ENCODE data around the gene DEFB131B.
"Not testable (repeated sequence)": the region's sequence is repeated elsewhere in the genome, so short reads cannot be mapped to it uniquely, and the experiment has no call there.

DEFB131B gene

DNA sequence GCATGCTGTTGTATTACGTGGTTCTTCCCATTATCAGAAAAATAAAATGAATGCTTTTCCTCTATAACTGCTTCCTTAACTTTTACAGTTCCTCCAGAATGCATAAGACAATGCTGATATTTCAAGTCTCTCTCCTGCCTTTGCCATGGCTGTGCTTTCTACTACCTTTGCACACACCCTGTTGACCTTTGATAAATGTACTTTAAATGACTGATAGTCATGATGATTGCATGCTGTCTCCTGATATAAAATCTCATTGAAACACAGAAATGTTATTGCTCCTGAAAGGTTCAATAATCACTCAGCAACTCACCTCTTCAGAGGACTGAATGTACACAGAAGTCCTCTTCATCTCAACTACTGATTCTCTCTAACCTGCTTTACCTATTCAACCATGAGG lies at the start of gene DEFB131B:
DEFB131B (plus strand) TSS at position 395 of the 400 bp plus-strand sequence; CDS start at position 395, 0 bp downstream.
- not testable (repeated sequence) for DNase-seq (ENCODE audit: low read depth)

- DNase-seq (ENCODE audit: low read depth) = not testable (repeated sequence)
These were observed 49.0 kb upstream of the DEFB131B start for GRCh38 chr11:71829247-71829646.

DNA sequence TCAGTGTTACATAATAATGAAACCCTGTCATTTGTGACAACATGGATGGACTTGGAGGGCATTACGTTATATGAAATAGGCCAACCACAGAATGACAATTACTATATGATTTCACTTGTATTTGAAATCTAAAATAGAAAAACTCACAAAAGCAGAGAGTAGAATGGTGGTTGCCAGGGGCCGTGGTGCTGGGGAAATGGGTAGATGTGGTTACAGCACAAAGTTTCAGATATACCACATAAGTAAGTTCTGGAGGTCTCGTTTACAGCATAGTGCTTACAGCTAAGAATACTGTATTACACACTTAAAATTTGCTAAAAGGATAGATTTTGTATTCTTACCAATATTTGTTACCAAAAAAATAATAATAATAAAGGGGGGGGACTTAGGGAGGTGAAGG lies 48.6 kb upstream of the DEFB131B start:
- not testable (repeated sequence) for DNase-seq (ENCODE audit: low read depth)

DNA sequence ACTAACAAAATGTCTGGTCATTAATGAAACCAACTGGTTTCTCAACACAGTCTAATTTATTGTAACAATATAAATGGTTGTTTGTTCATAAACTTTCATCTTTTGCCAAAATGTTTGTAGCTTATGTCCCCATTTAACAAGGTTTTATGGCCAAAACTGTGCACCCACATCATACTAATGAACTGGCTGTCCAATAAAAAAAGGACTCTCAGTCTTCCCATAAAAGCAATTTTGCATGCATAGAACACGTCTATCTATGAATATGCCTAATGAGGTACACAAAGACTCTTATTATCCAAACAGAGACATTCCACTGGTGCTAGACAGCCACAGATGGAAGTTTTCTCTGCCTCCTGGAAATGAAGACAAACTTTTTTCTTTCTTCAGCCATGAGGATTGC lies 45.4 kb upstream of the DEFB131B start, which contains the start of gene DEFB108B:
DEFB108B (plus strand) TSS at position 390 of the 400 bp plus-strand sequence; CDS start at position 390, 0 bp downstream.
- not testable (repeated sequence) for DNase-seq (ENCODE audit: low read depth)

DNA sequence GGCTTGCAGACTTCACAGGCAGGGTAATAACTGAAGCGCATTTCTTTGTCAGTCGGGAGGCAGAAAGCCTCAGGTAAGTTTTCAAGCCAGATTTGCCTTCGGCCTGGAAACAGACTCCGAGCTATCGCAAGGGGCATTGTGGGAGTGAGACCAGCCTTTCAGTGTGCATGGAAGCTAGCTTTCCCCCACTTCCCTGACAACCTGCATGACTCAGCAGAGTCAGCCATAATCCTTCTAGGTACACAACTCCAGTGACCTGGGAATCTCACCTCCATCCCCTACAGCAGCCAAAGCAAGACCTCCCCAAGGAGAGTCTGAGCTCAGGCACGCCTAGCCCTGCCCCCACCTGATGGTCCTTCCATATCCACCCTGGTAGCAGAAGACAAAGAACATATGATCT lies 35.5 kb upstream of the DEFB131B start:
- DNase-seq (ENCODE audit: low read depth) = not testable (repeated sequence)

DNA sequence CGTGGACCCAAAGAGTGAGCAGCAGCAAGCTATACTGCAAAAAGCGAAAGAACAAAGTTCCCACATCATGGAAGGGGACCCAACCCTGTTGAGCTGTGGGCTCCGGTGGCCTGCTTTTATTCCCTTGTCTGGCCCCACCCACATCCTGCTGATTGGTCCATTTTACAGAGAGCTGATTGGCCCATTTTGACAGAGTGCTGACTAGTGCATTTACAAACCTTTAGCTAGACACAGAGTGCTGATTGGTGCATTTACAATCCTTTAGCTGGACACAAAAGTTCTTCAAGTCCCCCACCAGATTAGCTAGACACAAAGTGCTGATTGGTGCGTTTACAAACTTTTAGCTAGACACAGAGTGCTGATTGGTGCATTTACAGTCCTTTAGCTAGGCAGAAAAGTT lies 34.9 kb upstream of the DEFB131B start:
- DNase-seq (ENCODE audit: low read depth) = not testable (repeated sequence)

- DNase-seq (ENCODE audit: low read depth) = no peak
These were observed 34.4 kb upstream of the DEFB131B start for GRCh38 chr11:71843858-71844257.

DNA sequence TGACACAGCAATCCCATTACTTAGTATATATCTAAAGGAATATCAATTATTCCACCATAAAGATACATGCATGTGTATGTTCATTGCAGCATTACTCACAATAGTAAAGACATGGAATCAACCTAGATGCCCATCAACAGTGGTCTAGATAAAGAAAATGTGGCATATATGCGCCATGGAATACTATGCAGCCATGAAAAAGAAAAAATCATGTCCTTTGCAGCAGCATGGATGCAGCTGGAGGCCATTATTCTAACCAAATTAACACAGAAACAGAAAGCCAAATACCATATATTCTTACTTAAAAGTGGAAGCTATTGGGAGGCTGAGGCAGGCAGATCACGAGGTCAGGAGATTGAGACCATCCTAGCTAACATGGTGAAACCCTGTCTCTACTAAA lies 24.4 kb upstream of the DEFB131B start:
- DNase-seq (ENCODE audit: low read depth) = not testable (repeated sequence)

DNA sequence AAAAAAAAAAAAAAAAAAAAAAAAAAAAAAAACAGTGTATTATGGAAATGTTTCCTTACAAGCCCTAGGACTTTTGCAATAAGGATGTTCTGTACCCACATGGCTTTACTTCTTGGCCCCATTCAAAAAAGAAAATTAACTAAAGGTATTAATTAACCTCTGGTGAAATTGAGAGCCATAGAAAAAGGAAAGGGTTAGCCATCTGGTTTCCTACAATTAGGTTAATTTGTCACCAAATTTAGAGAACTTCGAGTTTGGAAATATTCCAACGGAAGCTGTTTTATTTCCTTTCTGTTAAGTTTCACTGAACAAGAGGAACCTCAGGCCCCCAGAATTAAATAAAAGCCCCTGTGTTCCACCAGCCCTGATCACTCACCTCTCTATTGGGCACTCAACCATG lies 22.4 kb upstream of the DEFB131B start:
- DNase-seq (ENCODE audit: low read depth) = not testable (repeated sequence)

- DNase-seq (ENCODE audit: low read depth) = not testable (repeated sequence)
These were observed 17.4 kb upstream of the DEFB131B start for GRCh38 chr11:71860835-71861234.

- DNase-seq (ENCODE audit: low read depth) = not testable (repeated sequence)
These were observed 14.2 kb upstream of the DEFB131B start for GRCh38 chr11:71863978-71864627.

DNA sequence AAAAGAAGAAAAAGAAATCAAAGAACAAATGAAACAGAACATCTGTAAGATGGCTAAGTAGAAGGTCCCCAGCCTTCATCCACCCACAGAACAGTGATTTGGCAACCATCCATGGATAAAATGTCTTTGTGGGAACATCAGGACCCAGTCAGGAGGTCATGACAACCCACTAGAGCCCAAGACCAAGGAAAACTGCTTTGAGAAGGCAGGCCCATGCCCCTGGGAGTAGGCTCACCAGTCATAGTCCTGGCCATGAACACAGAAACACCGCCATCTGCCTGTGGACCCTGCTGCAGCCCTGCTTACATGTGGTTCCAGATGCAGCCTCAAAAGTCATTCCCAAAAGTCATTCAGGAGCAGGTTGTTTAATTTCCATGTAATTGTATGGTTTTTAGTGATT lies 11.0 kb upstream of the DEFB131B start:
- DNase-seq (ENCODE audit: low read depth) = not testable (repeated sequence)

GRCh38 chr11:71869931-71870330 lies 8.3 kb upstream of the DEFB131B start:
- DNase-seq (ENCODE audit: low read depth) = not testable (repeated sequence)

DNA sequence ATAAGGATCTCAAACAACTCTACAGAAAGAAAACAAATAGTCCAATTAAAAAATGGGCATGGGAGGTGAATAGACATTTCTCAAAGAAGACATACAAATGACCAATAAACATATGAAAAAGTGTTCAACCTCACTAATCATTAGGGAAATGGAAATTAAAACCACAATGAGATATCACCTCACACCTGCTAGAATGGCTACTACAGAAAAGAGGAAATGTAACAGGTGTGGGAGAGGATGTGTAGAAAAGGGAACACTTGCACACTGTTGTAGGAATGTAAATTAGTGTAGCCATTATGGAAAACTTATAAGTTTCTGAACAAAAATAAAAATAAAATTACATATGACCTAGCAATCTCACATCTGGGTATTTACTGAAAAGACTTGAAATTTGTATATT lies 7.6 kb upstream of the DEFB131B start:
- not testable (repeated sequence) for DNase-seq (ENCODE audit: low read depth)

DNA sequence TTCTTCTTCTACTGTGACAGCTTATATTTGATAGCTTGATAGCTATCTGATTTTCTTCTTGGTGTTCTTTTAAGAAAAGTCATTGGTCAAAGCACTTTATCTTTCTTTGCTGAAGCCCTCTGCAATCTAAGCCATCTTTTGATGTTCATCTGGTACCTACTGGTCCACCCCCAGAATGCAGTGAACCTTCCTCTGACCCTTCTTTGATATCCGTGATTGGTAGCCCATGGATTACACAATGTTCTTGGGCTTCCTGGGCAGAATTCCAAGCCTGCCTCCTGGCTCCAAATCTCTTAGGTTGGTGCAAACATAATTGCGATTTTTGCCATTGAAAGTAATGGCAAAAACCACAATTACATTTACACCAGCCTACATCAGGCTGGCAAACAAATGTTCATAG lies 2.0 kb upstream of the DEFB131B start:
- DNase-seq (ENCODE audit: low read depth) = not testable (repeated sequence)

GRCh38 chr11:71885806-71886205 lies 7.6 kb downstream of the DEFB131B start:
- not testable (repeated sequence) for DNase-seq (ENCODE audit: low read depth)

DNA sequence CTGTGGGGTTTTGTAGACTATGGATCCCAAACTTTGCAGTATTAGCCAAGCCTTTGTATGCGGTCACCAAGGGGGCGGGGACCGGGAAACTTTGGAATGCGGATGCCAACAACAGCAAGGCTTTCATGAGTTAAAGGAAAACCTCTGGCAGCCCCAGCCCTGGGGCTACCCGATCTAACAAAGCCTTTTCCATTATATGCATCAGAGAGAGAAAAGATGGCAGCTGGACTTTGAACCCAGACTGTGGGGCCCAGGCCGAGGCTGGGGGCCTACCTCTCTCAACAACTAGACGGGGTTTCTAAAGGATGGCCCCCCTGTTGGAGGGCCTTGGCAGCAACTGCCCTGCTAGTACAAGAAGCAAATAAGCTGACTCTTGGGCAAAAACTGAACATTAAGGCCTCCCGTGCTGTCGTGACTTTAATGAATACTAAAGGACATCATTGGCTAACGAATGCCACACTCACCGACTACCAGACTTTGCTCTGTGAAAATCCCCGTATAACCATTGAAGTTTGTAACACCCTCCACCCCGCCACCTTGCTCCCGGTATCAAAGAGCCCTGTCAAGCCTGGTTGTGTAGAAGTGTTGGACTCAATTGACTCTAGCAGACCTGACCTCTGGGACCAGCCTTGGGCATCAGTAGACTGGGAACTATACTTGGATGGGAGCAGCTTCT lies 10.2 kb downstream of the DEFB131B start:
- not testable (repeated sequence) for DNase-seq (ENCODE audit: low read depth)

GRCh38 chr11:71889181-71889872 lies 11.1 kb downstream of the DEFB131B start:
- DNase-seq (ENCODE audit: low read depth) = not testable (repeated sequence)

DNA sequence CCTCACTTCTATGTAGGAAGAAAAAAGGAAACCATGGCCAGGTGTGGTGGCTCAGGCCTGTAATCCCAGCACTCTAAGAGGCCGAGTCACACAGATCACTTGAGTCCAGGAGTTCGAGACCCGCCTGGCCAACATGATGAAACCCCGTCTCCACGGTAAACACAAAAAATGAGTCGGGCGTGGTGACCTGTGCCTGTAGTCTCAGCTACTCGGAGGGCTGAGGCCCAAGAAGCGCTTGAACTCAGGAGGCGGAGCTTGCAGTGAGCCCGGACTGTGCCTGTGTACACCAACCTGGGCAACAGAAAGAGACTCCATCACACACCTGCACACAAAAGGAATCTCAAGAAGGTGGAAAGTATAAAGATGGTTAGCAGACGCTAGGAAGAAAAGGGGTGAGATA lies 17.7 kb downstream of the DEFB131B start:
- no peak for DNase-seq (ENCODE audit: low read depth)

GRCh38 chr11:71901137-71901536 lies 22.9 kb downstream of the DEFB131B start:
- not testable (repeated sequence) for DNase-seq (ENCODE audit: low read depth)

DNA sequence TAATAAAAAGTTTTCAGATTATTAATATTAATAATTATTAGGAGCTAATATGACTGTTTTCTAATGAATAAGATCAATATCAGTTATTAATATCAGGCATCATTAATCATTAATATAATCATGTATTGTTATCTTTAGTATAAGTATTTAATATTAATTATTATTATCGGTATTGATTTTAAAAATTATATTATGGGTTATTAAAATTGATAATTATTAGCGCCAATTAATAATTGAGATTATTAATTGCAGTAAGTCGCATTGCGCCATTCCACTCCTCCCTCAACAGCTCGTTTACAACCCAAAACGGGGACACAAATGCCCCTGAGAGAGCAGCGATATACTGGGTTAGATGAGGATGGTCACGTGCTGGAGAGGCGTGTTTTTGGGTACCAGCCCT lies 30.0 kb downstream of the DEFB131B start:
- no peak for DNase-seq (ENCODE audit: low read depth)

GRCh38 chr11:71910775-71911174 lies 32.5 kb downstream of the DEFB131B start:
- DNase-seq (ENCODE audit: low read depth) = not testable (repeated sequence)

All from T-helper 22 cell (primary cell).